Endodermal cell (in vitro differentiated cells): ENCODE measurements around the gene TPBGL. TPM values are rescaled to one million over a fixed set of nuclear protein-coding genes. Genes with fewer than 3 reads are reported as not detected.

Experiments used
- DNase-seq: peaks from one replicate; pipeline ENCODE4 v3.0.0-alpha.2; 2017
- H3K27ac ChIP-seq: 2 replicates; pipeline ENCODE4 v1.5.1; 2013; ENCODE audit warnings: mild to moderate bottlenecking, low read depth, low read length, moderate library complexity
- H3K27me3 ChIP-seq: 2 replicates; pipeline ENCODE4 v1.6.1; 2013; ENCODE audit warnings: mild to moderate bottlenecking, low read length, moderate library complexity; ENCODE audit not compliant: insufficient read depth, control insufficient read depth, poor library complexity, severe bottlenecking
- H3K36me3 ChIP-seq: 2 replicates; pipeline ENCODE4 v1.7.0; 2013; ENCODE audit warnings: mild to moderate bottlenecking, low read length, moderate library complexity; ENCODE audit not compliant: control insufficient read depth, insufficient read depth
- H3K4me1 ChIP-seq: one replicate; pipeline ENCODE4 v1.7.0; 2013; ENCODE audit warnings: low read length; ENCODE audit not compliant: control insufficient read depth, insufficient read depth
- H3K4me3 ChIP-seq: 2 replicates; pipeline ENCODE4 v1.5.1; 2013; ENCODE audit warnings: mild to moderate bottlenecking, low read length, moderate library complexity
- H3K9ac ChIP-seq: 2 replicates; pipeline ENCODE4 v1.6.1; 2013; ENCODE audit warnings: mild to moderate bottlenecking, low read length, moderate library complexity; ENCODE audit not compliant: poor library complexity, severe bottlenecking; ENCODE audit errors: extremely low read depth
- H3K9me3 ChIP-seq: 2 replicates; pipeline ENCODE4 v1.6.1; 2013; ENCODE audit warnings: mild to moderate bottlenecking, low read length, moderate library complexity; ENCODE audit not compliant: control insufficient read depth
- H3K27ac Mint-ChIP-seq: 2 replicates; pipeline ENCODE4 v1.8.0; 2020; ENCODE audit warnings: mixed read lengths
- H3K27me3 Mint-ChIP-seq: 2 replicates; pipeline ENCODE4 v1.8.0; 2021; ENCODE audit warnings: mild to moderate bottlenecking, mixed read lengths; ENCODE audit not compliant: insufficient read depth
- H3K36me3 Mint-ChIP-seq: 2 replicates; pipeline ENCODE4 v1.8.0; 2020; ENCODE audit warnings: low read depth, mixed read lengths
- H3K4me1 Mint-ChIP-seq: 2 replicates; pipeline ENCODE4 v1.8.0; 2020; ENCODE audit warnings: mixed read lengths
- H3K4me3 Mint-ChIP-seq: 2 replicates; pipeline ENCODE4 v1.8.0; 2020; ENCODE audit warnings: mild to moderate bottlenecking, moderate library complexity, mixed read lengths
- H3K9me3 Mint-ChIP-seq: 2 replicates; pipeline ENCODE4 v1.8.0; 2020; ENCODE audit warnings: mild to moderate bottlenecking, mixed read lengths
- WGBS, 2 experiments: methylation state at CpG; one replicate each; pipeline versions ENCODE4 v1.1.5 to v1.1.7; 2013; ENCODE audit warnings: missing lambda C conversion rate in 2 of 2, mixed read lengths in 1 of 2; ENCODE audit not compliant: insufficient coverage in 1 of 2, insufficient read length in 1 of 2; 5-methylcytosine and 5-hydroxymethylcytosine counted together
- total RNA-seq, 2 donors: library from RNA; stranded (reverse); fragmentation: NEBNext Ultra II Directional in 1 of 2; extraction: Animal tissue kit (Norgen Biotek cat#: 25700) in 1 of 2; gene quantifications; 2 replicates in 1 of 2; 3 replicates in 1 of 2; pipeline ENCODE4 v1.2.1, GENCODE V29; 2021
- TF ChIP-seq, protein P1 (sequence below): fragments of 200-600 bp; sonication (generic); conservative IDR thresholded peaks from 2 replicates; pipeline ENCODE4 v1.5.0; 2021; ENCODE audit warnings: antibody characterized with exemption, mild to moderate bottlenecking

Gene TPBGL
- total RNA-seq, 2 donors from 2014 or later, result 0.13 TPM; not detected in 1

DNA sequence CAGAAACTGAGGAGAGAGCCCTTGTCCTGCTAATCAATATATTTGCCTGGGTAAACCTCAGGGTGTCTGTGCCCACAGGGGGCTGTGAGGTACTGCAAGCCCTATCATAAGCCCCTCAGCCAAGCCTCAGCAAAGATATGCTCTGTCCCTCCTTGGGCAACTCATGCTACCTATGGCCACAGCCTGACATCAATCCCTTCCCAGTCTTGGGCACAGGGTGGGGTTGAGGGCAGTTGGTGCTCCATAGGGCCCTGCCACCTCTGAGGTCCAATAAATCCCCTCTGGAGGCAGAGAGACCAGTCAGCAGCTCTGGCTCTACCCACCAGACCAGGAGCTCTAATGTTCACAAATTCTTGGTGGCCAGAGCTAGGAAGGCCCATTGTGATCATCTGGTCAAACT lies 23.8 kb downstream of the TPBGL start:
- no peak overlapping the region for H3K9ac ChIP-seq
- H3K4me3 ChIP-seq, result no peak overlapping the region
- H3K36me3 ChIP-seq, result peaks cover 31% of the 10 kb centered on the region
- H3K27me3 Mint-ChIP-seq, result peaks cover 4% of the 10 kb centered on the region
- no peaks in the 10 kb centered on the region for H3K4me1 ChIP-seq
- H3K4me3 Mint-ChIP-seq, result no peak overlapping the region
- H3K4me1 Mint-ChIP-seq, result peaks cover 3% of the 10 kb centered on the region
- no peak overlapping the region for H3K27ac Mint-ChIP-seq
- TF ChIP-seq, protein P1, sequence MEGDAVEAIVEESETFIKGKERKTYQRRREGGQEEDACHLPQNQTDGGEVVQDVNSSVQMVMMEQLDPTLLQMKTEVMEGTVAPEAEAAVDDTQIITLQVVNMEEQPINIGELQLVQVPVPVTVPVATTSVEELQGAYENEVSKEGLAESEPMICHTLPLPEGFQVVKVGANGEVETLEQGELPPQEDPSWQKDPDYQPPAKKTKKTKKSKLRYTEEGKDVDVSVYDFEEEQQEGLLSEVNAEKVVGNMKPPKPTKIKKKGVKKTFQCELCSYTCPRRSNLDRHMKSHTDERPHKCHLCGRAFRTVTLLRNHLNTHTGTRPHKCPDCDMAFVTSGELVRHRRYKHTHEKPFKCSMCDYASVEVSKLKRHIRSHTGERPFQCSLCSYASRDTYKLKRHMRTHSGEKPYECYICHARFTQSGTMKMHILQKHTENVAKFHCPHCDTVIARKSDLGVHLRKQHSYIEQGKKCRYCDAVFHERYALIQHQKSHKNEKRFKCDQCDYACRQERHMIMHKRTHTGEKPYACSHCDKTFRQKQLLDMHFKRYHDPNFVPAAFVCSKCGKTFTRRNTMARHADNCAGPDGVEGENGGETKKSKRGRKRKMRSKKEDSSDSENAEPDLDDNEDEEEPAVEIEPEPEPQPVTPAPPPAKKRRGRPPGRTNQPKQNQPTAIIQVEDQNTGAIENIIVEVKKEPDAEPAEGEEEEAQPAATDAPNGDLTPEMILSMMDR, result peak; percentile 8
- H3K27me3 ChIP-seq, result no peaks in the 10 kb centered on the region
- H3K9me3 ChIP-seq, result no peaks in the 10 kb centered on the region
- no peaks in the 10 kb centered on the region for H3K9me3 Mint-ChIP-seq
- peaks cover 24% of the 10 kb centered on the region for H3K36me3 Mint-ChIP-seq
- peak; percentile 39 for DNase-seq
- no peak overlapping the region for H3K27ac ChIP-seq

DNA sequence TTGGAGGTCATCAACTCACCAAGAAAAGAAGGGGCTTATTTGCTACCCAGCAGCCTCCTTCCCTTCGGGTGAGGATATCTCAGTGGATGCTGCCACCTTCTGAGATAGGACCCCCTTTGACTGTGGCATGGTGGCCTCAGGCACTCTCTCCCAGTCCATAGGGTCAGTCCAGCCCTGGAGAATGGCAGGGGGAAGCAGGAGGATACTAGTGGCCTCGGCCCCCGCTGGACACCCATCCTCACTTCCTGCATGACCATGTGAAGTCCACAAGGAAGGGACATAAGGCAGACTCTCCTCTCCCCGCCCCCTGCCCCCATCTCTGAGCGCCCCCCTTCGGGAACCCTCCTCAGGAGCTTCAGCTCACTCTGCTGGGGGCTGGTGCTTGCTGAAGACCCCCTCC lies 24.4 kb downstream of the TPBGL start:
- Mint-ChIP-seq H3K4me1 (peaks cover 3% of the 10 kb centered on the region), H3K36me3 (peaks cover 30% of the 10 kb centered on the region), H3K9me3 (no peaks in the 10 kb centered on the region), H3K27me3 (no peaks in the 10 kb centered on the region), H3K4me3 (no peak overlapping the region), H3K27ac (no peak overlapping the region)
- H3K36me3 ChIP-seq, result peaks cover 36% of the 10 kb centered on the region
- no peak overlapping the region for H3K9ac ChIP-seq
- H3K4me3 ChIP-seq, result no peak overlapping the region
- TF ChIP-seq, protein P1, result no peak
- 91% methylated on average over 6 of the region's 6 CpGs; no CpG with 5 or more reads in 1 of the 2 experiments for WGBS, 2 experiments
- no peaks in the 10 kb centered on the region for H3K9me3 ChIP-seq
- H3K4me1 ChIP-seq, result no peaks in the 10 kb centered on the region
- DNase-seq, result peak; percentile 44
- no peak overlapping the region for H3K27ac ChIP-seq
- H3K27me3 ChIP-seq, result no peaks in the 10 kb centered on the region

DNA sequence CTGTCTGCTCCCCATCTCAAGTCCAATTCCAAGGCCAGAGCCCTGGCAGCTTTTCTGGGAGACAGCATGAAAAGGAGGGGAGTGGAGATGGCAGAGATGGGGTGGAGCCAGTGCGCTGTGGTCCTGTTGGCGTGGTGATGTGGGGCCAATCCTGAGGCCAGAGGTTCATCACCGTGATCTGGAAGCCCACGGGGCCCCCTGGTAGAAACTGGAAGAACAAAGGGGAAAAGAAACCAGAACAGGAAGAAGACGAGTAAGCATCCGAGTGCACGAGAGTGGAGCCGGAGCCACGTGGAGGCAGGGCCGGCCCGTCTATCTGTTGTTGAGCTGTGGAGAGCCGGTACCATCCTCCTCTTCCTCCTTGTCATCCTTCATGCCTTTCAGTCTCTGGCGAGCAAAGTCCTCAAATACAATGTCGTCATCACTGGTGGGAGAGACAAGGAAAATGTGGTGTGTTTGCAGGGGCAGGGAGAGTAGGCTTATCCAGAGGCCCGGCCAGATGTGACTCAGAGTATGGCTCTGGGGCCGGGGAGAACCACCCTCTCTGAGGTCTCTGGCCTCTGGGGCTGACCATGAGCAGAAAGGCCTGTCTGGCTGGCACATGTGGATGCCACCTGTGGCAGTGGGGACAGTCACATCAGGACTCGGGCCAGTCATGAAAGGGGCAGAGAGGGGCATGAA lies 25.4 kb downstream of the TPBGL start:
- DNase-seq, result peak; percentile 41
- no peak overlapping the region for H3K9ac ChIP-seq
- no peaks in the 10 kb centered on the region for H3K27me3 ChIP-seq
- H3K36me3 ChIP-seq, result peaks cover 40% of the 10 kb centered on the region
- Mint-ChIP-seq H3K27ac (no peak overlapping the region), H3K4me1 (peaks cover 3% of the 10 kb centered on the region), H3K9me3 (no peaks in the 10 kb centered on the region), H3K27me3 (no peaks in the 10 kb centered on the region), H3K36me3 (peaks cover 34% of the 10 kb centered on the region), H3K4me3 (no peak overlapping the region)
- TF ChIP-seq, protein P1, result no peak
- H3K4me3 ChIP-seq, result no peak overlapping the region
- H3K9me3 ChIP-seq, result no peaks in the 10 kb centered on the region
- H3K27ac ChIP-seq, result no peak overlapping the region
- WGBS, 2 experiments, result 91 to 93% methylated on average over 7 to 17 of the region's 17 CpGs
- no peaks in the 10 kb centered on the region for H3K4me1 ChIP-seq
